Stimulated activated CD4-positive, alpha-beta T cell treated with anti-CD3 and anti-CD28 coated beads, Interleukin-4, amount 100 ng/mL, for 48 hours (primary cell): ENCODE data around the gene PREX1.
A peak's percentile ranks its signal among the peaks of the same experiment; 100 is the strongest.

Experiments
- DNase-seq, 2 donors: peaks; one replicate each; pipeline ENCODE4 v3.0.0-alpha.2; 2020; ENCODE audit warnings: low read depth in 2 of 2

Gene PREX1

DNA sequence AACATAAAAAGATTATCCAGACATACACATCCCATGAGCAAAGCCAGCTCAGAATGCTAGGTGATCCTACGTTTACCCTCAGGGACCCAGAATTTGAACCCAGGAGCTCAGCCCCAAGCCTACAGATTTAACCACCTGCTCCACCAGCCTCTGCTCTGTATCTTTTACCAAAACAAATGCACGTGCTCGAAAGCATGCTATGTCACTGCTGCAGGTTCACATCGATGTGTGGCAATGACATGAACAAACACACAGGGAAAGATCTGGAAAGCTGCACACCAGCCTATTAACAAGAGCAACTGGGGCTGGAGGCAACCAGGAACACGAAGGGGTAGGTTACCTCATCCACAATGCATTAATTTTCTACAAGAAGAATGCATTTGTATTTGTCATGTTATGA is 32.1 kb downstream of the PREX1 start:
- no peak for DNase-seq

DNA sequence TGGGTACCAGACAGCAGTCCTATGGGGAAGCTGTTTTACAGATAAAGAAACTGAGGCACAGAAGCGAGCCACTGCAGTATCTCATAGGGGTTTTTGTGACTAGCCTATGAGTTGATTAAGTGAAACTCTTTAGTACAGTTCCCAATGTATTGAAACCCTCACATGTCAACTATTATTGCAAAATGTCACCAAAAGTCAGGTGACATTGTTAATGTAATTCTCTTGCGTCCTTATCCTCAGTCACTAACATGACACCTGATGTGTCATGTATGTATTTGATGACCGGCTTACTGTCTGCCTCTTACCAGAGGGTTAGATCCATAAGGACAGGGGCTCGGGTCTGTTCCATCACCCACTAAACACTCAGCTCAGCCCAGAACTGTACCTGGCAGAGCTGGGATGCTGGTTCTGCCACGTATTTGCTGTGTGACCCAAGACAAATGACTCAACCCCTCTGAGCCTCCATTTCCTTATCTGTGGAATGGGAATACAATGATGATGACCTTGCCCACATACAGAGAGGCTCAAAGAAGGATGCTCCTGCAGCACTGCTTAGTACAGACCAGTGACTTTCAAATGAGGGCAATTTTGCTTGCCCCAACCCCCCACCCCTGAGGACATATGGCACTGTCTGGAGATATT is 32.9 kb downstream of the PREX1 start:
- no peak for DNase-seq

DNA sequence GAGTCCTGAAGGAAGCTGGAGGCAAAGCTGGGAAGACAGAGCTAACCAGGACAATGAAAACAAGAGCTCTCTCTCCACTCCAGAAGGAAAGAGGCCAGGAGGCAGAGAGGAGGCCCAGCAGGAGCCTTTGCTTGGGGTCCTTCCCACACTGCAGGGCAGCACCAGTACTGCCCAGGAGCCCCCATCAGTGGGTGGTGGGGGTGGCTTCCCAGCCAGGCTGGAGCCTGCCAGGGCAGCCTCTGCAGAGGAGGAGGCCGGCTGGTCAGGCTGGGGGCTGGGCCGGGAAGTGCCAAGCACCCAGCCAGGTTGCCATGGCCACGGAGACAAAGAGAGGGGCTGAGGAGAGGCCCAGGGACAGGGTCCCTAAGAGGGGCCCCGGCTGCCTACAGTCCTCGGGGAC is 33.4 kb downstream of the PREX1 start:
- DNase-seq, result no peak

DNA sequence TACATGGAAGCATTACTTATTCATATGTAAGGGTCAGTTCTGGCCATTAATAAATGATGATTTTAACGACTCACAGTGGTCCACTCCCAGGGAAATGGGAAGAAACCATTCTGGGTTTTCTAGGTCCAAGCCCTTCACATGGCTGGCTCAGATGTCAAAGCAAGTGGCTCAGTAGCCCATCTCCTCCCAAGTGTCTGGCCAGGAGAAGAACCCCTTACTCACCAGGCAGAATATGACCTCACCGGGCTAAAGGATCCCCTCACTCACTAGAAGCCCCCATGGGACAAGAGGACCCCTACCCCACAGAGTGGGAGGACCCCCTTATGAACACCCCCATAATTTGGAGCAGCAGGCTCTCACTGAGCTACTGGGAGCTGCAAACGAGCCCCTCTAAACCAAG is 34.0 kb downstream of the PREX1 start:
- no peak for DNase-seq

DNA sequence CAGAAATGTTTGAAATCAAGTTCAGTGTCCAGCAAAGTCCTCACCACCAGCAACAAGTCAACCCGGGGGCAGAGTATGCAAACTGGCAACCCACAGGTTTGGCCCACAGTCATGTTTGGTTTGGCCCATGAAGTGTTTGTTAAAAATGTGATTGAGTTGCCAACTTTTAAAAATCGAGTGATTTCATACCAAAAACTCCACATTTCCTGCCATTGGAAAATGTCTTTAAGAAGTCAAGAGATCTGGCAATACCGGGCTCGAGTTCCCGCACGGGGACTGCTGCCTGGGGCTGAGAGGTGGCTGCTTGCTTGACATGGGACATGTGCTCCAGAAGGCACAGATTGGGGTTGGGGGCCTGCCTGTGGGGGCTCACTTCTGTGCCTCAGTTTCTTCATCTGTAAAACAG is 36.1 kb downstream of the PREX1 start:
- DNase-seq, result no peak

DNA sequence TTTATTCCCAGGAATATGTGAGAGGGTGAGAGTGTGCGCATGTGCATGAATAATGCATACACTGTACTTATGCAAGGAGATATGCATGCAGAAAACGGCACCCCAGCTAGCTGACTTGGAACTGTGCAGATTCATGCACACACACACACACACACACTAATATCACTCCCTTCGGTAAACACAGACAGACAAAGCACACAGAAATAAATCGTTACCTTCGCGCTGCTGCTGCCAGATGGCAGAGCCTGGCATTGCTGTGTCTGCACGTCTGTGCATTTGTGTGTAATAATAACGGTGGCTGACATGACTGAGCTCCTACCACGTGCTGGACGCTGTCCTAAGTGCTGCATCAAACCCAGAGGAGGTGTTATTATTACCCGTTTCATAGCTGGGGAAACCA is 36.8 kb downstream of the PREX1 start:
- no peak for DNase-seq

DNA sequence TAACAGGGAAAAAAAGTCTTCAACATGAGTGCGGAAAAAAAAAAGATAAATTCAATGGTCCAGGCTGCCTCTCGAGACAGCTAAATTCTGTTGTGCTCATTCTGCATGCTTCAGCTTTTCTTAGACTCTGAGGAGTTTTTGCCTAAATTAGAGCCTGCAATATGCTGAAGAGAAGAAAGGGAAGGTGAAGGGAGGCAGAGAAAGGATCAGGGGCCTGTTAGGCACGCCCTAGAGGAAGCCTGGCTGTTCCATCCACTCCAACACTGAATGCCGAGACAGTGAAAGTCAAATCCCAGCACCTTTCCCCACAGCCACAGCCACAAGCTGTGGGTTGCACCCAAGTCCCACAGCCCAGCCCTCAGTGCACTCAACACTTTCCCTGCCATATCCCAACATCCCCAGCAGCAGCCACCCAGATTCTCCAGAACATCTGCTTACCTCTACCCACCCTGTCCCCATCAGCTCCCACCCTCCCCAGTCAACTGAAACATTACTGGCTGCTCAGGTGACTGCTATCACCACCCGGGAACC is 37.3 kb downstream of the PREX1 start:
- no peak for DNase-seq

DNA sequence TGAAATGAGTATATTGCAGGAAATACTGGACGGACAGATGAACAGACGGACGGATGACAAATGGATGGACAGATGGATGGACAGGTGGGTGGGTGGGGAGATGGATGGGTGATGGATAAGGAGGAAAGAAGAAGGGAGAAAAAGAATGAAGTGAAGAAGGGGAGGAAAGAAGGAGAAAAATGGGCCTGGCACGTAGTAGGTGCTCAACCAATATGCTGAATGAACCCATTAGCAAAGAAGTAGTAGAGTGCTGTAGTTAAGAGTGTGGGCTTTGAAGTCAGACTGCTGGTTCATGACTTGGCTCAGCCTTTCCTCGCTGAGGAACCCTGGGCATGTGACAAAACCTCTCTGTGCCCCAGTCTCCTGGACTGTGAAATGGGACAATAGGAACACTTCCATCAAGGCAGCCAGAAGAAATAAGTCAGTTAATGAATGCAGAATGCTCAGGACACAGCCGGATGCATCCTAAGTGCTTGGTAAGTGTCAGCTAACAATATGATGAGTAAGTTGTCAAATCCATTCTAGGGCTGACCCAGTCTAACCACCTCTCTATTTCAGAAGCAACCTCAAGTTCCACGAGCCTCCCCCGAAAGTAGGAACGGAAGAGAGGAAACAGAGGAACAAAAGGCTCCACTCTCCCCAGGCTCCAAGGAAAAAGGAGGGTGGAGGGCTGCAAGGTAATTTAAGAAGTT is 37.9 kb downstream of the PREX1 start:
- no peak for DNase-seq

DNA sequence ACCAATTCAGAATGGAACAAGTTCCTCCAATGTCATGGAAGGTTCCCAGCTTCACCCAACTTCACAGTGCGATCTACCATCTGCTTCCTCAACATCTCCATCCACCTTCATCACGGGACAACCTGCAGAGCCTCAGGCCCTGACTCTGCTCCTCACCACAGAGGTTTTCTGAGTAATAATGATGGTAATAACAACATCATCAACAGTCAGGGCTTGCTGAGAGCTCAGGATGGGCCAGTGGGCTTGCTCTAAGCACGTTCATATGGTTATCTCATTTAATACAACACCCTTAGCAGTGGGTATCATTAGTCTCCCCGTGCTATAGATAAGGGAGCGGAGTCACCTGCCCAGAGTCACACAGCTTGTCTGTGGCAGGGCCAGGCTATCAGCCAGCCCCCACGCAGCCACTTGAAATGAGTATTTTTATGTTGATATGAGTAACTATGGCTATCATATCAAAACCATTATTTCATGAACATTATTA is 38.6 kb downstream of the PREX1 start:
- no peak for DNase-seq

DNA sequence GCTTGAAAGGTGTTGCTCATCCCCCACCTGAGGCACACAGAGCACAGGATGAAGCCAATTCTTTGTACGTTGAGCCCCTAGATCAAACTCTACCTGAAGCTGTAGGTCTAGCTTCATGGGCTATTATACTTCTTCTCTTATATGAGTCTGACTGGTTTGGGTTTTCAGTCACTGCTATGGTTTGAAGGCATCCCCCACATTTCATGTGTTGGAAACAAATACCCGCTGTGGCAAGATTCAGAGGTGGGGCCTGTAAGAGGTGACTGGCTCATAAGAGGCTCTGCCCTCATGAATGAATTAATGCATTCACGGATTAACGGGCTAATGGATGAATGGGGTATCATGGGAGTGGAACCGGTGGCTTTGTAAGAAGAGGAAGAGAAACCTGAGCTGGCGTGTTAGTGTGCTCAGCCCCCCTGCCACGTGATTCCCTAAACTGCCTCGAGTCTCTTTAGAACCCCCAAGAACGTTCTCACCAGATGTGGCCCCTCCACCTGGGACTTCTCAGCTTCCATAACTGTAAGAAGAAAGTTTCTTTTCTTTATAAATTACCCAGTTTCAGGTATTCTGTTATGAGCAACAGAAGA is 39.2 kb downstream of the PREX1 start:
- DNase-seq, result no peak

DNA sequence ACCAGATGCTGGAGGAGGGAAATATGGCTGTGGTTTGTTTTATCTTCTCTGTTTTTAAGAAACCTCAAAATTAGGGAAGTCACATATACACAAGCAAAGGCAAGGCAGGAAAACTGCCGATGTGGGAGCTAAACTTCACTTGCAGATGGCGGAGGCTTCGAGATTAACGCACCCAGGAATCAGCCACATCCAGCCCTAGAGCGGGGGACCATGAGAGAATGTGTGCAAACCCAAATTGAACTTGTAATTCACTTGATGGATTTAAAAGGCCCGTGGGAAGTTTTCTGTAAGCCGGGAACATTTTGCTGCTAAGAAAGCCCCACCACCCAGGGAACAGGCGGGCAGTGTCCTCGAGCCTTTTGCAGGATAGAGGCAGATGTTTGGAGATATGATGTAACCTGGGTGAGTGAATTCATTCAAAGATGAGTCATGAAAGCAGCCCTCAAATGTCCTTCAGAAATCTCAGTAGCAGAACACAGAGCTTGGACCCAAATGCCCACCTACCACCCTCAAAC is 39.9 kb downstream of the PREX1 start:
- no peak for DNase-seq

DNA sequence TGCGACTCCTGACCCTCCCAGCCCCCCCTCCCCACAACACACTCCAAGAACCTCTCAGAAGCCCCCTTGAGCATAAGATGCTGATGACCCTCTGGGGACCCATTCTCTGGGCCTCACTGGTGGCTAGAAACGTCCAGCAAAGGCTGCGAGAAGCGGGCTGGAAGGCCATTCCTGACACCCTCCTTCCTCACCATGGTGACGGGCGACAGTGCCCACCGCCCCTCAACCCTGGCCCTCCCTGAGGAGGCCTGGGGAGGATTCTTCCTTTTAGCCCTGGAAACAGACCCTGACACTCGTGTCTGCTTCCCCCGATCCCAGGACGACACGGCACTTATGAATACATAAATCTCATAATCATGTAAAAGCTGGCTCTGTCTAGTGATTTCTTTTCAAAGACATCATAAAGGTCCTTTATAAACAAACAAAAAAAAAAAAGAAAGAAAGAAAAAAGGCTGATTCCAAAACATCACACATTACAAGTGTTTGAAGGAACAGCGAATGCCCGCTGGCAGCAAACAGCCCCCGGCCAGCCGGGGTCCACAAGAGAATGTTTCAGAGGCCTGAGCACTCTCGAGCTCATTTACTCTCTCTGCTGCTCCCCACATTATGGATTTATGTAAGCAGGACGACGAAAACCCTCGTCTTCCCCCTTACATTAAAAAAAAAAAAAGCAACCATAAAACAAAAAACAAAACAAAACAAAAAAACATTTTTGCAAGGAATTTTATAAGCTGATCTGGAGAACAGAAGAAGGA is 40.7 kb downstream of the PREX1 start:
- DNase-seq, result no peak

DNA sequence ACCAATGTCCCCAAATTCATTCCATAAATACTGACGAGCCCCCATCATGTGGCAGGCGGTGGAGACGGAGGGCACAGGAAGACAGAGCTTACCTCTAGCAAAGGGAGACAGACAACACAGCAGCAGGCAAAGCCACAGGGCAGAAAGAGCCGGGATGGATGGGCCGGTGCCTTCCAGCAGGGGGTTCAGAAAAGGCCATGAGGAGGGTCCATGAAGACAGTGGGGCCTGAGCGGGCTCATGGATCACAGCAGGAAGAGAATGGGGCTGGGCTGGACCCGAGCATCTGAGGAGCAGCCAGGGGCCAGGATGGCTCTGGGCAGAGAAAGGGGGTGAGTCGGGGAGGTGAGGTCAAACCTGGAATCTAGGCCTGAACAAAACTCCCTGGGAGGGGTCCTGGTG is 42.0 kb downstream of the PREX1 start:
- DNase-seq, result no peak

DNA sequence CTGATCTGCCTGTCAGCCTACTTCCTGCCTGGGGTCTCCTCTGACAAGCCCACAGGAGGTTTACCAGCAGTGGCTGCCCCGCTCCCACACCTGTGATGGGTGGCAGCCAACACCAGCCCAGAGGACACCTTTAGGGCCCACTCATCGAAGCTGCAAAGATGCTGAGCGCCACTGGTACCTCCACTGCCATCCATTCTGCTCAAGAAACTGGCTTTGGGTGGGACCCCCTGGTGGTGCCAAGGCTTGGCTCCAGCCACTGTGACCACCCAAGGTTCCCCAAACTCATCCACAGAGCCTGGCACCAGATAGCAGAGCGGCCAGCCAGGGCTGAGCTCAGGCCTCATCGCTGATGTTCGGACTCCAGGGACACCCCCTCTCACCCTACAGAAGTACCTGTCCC is 42.5 kb downstream of the PREX1 start:
- no peak for DNase-seq

DNA sequence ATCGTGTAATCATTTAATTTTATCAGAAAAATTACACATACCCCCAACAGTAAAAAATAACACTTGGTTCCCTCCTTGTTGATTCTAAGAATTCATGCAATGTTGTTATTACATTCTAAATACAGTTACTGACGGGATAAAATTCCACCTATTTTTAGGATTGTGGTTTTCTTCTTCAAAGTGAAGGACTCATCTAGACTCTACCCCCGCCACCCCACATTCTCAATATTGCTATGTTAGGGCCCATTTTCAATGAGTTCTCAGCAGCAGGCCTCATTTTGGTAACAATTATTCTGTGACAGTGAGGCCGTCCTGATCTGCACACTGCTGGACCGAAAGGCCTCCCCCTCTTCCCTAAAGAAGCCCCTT is 43.5 kb downstream of the PREX1 start:
- DNase-seq, result no peak

DNA sequence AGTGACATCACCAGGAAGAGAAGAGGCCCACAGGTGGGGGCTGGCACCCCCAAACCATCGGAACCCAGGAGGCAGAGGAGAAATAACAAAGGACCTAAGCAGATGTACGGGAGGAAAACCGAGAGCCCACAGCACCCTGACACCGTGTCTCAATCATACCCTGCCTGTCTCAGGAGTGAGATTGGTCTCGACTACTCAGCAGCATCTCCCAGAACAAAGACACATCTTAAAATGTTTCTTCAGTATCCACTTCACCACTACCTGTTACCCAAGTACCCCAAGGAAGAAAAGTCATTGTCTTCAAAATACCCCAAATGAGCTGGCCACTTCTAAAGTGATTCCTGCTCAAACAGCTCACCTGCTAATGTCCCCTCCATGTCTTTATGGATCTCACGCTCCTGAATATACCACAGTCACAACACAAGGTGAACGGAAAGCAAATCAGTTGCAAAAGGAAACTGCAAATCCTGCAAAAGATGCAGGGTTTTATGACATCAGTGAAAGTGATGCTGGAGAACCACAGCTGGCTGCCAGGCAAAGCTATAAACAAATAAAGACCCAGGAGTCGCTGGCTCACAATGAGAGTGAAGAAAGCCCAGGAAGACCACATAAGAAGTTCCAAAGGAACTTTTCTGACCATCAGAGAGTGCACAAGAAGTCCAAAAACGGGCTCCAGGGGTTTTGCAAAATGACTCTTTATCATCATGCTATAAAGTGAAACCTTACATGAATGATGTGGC is 44.1 kb downstream of the PREX1 start:
- DNase-seq, result peak in 1 of 2 donors; percentile 34

DNA sequence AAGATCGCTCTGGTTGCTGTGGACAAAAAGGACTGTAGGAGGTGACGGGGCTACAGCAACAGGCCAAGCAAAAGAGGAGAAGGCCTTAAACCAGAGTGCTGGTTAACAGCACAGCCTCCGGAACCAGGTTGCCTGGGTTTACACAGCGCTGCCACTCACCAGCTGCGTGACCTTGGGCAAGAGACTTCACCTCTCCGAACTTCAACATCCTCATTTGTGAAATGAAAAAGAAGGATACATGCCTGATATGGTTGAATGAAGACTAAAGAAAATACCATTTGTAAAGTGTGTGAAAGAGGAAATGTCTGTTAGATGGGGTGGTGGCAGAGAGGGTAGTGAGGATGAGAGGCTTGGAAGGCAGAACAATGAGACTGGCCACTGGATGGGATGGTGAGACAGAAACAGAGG is 44.9 kb downstream of the PREX1 start:
- DNase-seq, result no peak

DNA sequence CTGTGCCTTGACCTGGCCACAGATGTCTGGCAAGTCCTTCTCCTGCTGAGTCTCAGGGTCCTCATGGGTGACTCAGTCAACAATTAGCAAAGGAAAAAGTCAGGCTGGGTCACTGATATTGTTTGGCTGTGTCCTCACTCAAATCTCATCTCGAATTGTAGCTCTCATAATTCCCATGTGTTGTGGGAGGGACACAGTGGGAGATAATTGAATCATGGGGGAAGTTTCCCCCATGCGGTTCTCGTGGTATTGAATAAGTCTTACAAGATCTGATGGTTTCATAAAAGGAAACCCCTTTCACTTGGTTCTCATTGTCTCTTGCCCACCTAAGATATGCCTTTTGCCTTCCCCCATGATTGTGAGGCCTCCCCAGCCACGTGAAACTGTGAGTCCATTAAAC is 45.7 kb downstream of the PREX1 start:
- DNase-seq, result no peak

DNA sequence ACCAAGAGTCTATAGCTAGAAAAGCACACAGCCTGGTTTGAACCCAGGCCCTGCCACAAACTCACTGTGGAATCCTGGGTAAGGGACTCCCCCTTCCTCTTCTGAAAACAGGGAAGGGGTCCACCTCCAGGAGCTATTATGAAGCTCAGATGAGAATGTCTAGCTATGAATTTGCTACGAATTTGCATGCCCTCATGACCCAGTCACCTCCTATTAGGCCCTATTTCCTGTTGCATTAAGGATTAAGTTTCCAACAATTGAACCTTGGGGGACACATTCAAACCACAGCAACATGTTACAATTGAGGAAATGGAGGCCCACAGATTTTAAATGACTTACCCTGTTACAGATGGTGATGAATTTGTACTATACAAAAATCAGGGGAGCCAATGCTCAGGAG is 46.2 kb downstream of the PREX1 start:
- no peak for DNase-seq

DNA sequence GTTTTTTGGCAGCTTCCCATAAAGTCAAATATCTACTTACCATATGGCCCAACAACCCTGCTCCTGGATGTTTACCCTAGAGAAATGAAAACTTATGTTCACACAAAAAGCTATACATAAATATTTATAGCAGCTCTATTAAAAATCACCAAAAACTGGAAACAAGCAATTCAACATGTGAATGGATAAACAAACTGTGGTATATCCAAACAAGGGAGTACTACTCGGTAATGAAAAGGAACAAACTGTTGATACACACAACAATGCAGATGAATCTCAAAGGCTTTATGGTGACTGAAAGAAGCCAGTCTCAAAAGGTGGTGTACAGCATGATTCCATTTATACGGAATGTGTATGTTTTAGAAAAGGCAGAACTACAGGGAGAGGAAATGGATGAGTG is 48.4 kb downstream of the PREX1 start:
- no peak for DNase-seq

DNA sequence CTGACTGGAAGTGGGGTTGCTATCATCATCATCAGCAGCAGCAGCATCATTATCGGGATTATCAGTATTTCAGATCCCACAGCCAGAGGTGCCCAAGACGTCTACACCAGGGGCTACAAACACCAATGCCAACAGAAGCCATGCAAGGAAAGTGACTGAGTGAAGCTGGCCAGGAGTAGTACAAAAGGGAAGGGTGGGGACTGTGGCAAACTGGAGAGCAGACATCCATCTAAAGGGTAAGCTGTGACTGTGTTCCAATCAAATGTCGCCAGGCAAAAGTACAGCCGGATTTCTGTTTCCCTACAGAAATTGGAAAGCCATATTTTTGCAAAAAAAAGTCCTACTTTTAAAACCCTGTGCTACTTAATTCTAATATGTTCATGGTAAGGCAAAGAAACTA is 50.0 kb downstream of the PREX1 start:
- DNase-seq, result no peak

DNA sequence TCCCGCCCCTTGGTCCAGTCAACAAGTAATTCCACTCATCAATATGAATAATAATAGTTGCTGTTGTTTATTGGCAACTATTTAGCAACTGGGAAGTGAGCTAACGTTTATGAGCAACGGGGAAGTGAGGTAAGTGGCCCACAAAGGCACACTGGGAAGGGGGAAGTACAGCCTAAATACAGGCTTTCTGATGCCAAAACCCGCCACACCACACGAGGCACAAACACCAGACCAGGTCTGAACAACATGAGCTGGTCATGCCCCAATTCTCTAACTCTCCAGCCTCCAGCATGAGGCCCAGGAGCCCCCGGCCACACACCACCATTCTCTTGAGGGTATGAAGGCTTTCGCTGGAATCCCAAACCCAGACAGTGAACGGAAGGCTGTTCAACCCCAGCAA is 50.8 kb downstream of the PREX1 start:
- no peak for DNase-seq
